Measurements from ENCODE around the gene NTRK2. TPM values are rescaled to one million over a fixed set of nuclear protein-coding genes. Genes with fewer than 3 reads are reported as not detected.

NTRK2 gene
- total RNA-seq, 6 experiments from 2014 or later = 0.18 to 0.49 (median 0.30) TPM

DNA sequence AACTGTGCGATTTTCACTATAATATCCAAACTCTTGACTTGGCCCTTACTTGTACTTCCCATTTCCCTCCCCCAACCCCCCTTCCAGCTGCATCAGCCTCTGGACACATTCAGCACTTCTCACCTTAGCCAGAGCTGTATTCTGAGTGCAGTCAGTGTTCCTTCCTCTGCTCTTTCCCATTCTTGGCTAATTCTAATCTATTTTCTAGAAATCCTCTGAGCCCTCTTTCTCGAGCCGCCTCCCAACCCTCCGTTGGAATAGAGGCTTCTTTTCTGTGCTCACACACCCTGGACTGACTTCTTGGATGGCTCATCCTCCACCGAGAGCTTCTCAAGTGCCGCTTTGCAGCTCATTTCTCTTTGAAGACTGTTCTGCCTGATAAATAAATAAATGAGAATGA, 188.8 kb downstream of the NTRK2 start:
- Histone ChIP-seq H3K9me3 (no peaks in the 10 kb centered on the region), H3K4me1 (no peaks in the 10 kb centered on the region), H3K27me3 (no peaks in the 10 kb centered on the region), H3K4me3 (no peak overlapping the region), H3K36me3 (no peaks in the 10 kb centered on the region), H3K27ac (no peak overlapping the region)
- no peak for ATAC-seq
- WGBS (ENCODE audit: insufficient coverage, low coverage, low lambda C conversion rate, missing lambda C conversion rate) = 55% methylated on average over 6 of the region's 6 CpGs
- intact Hi-C loops (cut with DNase I) = no loop called here
- DNase-seq = no peak
- TF ChIP-seq, protein P1, sequence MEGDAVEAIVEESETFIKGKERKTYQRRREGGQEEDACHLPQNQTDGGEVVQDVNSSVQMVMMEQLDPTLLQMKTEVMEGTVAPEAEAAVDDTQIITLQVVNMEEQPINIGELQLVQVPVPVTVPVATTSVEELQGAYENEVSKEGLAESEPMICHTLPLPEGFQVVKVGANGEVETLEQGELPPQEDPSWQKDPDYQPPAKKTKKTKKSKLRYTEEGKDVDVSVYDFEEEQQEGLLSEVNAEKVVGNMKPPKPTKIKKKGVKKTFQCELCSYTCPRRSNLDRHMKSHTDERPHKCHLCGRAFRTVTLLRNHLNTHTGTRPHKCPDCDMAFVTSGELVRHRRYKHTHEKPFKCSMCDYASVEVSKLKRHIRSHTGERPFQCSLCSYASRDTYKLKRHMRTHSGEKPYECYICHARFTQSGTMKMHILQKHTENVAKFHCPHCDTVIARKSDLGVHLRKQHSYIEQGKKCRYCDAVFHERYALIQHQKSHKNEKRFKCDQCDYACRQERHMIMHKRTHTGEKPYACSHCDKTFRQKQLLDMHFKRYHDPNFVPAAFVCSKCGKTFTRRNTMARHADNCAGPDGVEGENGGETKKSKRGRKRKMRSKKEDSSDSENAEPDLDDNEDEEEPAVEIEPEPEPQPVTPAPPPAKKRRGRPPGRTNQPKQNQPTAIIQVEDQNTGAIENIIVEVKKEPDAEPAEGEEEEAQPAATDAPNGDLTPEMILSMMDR (IDR thresholded peaks at IDR 0.05) = no peak
- TF ChIP-seq POLR2A (IDR thresholded peaks at IDR 0.05) = no peak

DNA sequence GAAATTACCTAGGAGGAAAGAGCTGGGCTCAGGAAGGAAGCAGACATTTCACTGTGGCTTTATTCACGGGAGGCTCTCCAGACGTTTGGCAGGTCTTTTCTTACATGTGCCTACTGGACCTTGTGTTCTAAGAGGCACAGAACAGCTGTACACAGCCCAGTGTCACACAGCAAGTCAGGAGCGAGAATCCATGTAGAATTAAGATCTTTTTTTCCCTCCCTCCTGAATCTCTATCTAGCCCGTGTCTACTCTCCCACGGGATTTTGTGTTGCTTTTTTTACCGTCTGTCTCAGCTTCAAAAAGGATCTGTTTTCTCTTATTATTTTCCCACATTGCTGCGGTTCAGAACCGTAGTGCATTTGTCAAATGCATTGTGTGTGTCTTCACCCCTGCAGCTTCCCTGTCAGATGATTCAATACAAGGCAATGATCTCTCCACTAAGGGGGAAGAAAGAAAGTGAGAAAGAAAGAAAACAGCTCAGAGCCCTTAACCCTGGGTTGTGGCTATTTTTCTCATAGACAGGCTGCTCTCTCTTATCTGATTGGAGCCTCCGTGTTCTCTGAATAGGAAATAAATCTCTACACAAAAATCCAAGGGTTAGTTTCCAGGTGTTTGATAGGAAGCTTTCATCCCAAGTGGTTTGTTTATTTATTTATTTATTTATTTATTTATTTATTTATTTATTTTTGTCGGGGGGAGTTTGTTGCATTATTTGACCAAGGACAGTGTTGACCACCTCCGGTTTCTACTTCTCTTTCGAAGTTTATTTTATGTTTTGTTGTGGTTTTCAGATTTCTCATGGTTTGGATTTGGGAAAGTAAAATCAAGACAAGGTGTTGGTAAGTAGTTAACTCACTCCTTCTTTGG, 191.0 kb downstream of the NTRK2 start:
- ATAC-seq = no peak
- 37% methylated on average over 12 of the region's 12 CpGs for WGBS (ENCODE audit: insufficient coverage, low coverage, low lambda C conversion rate, missing lambda C conversion rate)
- DNase-seq = no peak
- no peaks in the 10 kb centered on the region for H3K9me3 ChIP-seq
- no peaks in the 10 kb centered on the region for H3K27me3 ChIP-seq
- H3K4me3 ChIP-seq = no peak overlapping the region
- intact Hi-C loops (cut with DNase I) = no loop called here
- H3K27ac ChIP-seq = no peak overlapping the region
- no peak for TF ChIP-seq POLR2A (IDR thresholded peaks at IDR 0.05)
- TF ChIP-seq, protein P1 (IDR thresholded peaks at IDR 0.05) = no peak
- no peaks in the 10 kb centered on the region for H3K4me1 ChIP-seq
- H3K36me3 ChIP-seq = no peaks in the 10 kb centered on the region

- H3K4me3 ChIP-seq = no peak overlapping the region
- DNase-seq = no peak
- H3K9me3 ChIP-seq = no peaks in the 10 kb centered on the region
- no peaks in the 10 kb centered on the region for H3K27me3 ChIP-seq
- H3K36me3 ChIP-seq = no peaks in the 10 kb centered on the region
- ATAC-seq = no peak
- intact Hi-C loops (cut with DNase I) = no loop called here
- no peak for TF ChIP-seq POLR2A (IDR thresholded peaks at IDR 0.05)
- TF ChIP-seq, protein P1 (IDR thresholded peaks at IDR 0.05) = no peak
- H3K4me1 ChIP-seq = no peaks in the 10 kb centered on the region
- WGBS (ENCODE audit: insufficient coverage, low coverage, low lambda C conversion rate, missing lambda C conversion rate) = 40% methylated on average over 4 of the region's 4 CpGs
- H3K27ac ChIP-seq = no peak overlapping the region
Observed at GRCh38 chr9:84861455-84861854, 191.9 kb downstream of the NTRK2 start.

DNA sequence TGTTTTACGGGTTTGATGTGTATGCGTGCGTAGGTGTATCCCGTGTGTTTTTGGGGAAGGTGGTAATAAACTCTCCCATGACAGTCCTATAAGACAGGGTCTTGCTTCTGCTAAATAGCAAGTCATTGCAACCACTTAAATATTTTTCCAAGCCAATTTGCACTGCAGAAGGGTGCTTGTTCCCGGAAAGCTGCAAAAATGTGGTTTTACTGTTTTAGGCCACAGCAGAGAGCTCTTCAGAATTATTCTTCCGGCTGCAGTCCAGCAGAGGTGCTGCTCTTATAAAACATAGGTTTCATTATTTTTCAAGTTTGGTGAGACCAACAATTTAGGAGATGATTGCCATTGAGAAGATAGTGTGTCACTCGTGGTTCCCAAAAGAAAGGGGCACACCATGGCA, 192.8 kb downstream of the NTRK2 start:
- H3K27ac ChIP-seq = no peak overlapping the region

More for the DNA sequence above, 192.8 kb downstream of the NTRK2 start:
- Histone ChIP-seq H3K9me3 (no peaks in the 10 kb centered on the region), H3K4me3 (no peak overlapping the region), H3K36me3 (no peaks in the 10 kb centered on the region), H3K4me1 (no peaks in the 10 kb centered on the region), H3K27me3 (no peaks in the 10 kb centered on the region)
- WGBS (ENCODE audit: insufficient coverage, low coverage, low lambda C conversion rate, missing lambda C conversion rate) = 66% methylated on average over 7 of the region's 7 CpGs
- DNase-seq (no peak), ATAC-seq (no peak)
- TF ChIP-seq, protein P1 (IDR thresholded peaks at IDR 0.05) = no peak
- no peak for TF ChIP-seq POLR2A (IDR thresholded peaks at IDR 0.05)
- intact Hi-C loops (cut with DNase I) = no loop called here
